ENCODE results near the gene GTPBP6. TPM values are rescaled to one million over a fixed set of nuclear protein-coding genes. Genes with fewer than 3 reads are reported as not detected.
"Not testable (repeated sequence)": the region's sequence is repeated elsewhere in the genome, so short reads cannot be mapped to it uniquely, and the experiment has no call there.

The GTPBP6 gene
- total RNA-seq, 1 donor from 2014 or later: 49.9 TPM

DNA sequence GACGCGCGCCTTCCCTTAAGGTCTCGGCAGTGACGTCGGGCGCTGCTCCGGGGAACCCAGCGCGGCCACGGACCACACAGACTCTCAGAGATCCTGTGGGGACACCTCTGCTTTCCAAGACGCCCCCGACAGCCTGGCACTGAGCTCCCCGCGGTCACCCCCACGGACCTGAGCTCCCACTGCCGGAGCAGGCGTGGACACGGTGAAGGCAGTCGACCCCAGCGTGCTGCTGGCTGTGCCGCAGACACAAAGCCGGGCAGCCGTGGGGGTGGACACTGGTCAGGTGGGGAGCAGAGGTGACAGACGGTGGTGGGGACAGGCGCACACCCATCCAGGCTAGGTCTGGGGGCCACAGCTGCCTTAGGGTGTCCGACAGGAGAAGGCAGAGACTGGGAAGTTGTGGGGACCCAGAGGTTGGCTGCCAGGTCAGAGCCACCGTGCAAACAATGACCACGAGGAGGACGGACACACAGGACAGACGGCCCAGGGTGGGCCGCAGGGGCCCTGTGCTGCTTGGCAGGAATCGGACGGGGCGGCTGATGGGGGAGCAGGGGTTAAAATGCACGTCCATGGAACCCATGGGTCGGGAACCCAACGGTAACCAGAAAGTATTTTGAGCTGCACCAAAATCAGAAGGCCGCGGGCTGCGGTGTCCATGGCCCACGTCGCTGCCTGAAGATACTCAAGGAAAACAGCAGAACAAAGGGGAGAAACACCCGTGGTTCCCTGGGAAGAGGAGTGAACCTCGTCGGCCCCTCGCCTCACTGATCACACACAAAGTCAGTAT lies 16.6 kb upstream of the GTPBP6 start:
- DNase-seq (ENCODE audit: low read depth, low spot score): no peak

GRCh38 chrX:334331-334891 lies 15.8 kb upstream of the GTPBP6 start:
- DNase-seq (ENCODE audit: low read depth, low spot score): no peak

DNA sequence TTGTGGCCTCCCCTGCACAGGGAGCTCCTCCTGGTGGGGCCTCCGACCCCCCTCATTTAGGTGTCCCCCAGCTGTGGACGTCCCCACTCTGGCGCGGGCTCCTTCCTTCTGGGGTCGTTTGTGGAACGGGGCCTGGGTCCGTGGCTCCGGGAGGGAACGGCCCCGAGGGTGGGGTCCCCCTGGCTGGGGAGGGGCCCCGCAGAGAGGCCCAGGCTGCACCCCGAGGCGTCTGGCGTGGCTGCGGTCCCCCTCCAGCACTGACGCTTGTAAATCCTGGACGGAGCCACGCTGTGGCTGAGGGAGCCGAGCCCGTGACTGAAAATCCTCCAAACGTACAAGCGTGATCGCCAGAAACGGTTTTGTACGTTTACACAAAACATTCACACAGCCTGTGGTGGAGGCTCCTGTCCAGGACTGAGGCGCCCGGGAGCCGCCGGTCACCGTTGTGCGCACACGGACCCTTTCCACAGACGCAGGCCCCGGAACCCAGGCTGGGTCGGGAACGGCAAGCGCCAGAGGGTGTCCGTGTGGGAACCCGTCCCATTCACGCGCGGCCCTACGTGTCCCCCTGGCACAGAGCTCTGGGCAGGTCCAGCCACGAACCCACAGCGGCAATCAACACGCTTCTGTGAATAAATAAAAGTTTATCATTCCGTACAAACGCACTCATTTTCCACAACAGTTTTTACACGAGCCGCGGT lies 15.2 kb upstream of the GTPBP6 start:
- DNase-seq (ENCODE audit: low read depth, low spot score): no peak

DNA sequence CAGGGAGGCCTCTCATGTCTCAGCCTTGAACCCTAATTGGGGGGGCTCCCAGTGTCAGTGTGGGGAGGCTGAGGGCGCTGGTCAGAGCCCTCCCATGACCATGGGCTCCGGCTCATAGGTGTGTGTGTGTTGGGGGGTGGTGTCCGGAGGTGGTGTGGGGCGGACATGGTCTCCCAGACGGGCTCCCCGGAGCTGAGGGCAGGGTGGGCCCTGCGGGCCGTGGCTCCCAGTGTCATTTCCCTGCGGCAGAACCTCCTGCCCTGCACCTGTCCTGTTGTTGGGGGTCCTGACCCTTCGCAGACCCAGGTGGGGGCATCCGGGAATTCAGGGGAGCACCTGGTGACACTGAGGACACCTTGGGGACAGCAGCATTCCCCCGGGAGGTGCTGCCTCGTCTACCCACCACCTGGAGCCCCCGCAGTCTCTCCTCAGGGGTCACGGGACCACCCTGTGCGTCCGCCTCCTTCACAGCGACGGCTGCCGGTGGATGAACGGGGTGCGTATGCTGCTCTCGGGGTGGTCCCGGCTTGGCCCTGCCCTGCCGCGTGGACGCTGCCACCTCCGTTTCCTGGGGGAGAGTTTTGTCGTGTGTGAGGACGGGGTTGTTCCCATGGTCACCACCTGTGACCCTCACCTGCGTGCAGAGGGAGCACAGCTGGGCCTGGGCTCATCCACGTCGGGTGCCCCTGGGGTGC lies 14.5 kb upstream of the GTPBP6 start:
- no peak for DNase-seq (ENCODE audit: low read depth, low spot score)

DNA sequence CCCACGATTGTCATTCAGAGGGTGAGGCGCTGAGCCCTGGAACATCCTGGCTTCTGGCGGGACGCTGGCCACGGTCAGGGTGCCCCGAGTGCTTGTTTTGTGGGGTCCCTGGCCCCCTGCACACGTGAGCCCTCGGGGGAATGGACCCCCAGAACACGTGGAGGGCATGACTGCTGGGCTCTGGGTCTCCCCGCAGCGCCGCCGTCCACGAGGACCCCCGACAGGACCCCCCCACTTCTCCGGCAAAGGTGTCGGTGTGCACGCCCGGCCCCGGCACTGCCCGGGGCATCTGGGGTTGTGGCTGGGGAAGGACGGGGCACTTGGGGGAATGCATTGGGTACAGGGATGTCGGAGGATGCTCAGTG lies 13.9 kb upstream of the GTPBP6 start:
- DNase-seq (ENCODE audit: low read depth, low spot score): no peak

GRCh38 chrX:331825-332495 lies 13.4 kb upstream of the GTPBP6 start:
- no peak for DNase-seq (ENCODE audit: low read depth, low spot score)

DNA sequence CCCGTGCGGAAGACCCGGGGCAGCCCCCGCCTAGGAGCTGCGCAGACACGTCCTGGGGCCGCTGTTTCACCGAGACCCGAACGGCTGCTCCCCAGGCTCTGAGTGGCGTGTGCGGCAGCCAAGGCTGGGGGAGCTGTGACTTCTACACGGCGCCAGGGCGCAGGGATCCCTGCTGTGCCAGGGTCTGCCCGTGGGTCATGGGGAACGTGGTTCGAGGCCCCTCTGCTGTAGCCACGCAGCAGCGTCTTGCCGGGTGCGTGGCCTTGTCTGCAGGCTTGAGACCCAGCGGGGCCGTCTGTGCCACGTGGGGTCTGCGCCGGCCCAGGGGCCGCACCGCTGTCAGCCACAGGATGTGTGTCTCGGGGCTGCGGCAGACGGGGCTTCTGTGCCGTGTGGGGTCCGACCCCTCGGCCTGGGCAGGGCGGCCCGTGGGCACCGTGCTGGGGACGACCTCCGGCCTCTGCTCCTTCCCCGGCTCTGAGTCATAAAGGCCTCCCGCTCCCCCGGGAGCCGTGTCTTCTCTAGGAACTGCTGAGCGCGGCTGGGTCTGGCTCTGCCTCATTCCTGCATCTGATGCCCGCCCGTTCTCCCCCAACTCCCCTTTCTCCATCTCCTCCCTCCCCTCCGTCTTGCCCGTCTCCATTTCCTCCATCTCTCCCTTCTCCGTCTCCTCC lies 12.7 kb upstream of the GTPBP6 start:
- no peak for DNase-seq (ENCODE audit: low read depth, low spot score)

GRCh38 chrX:330726-331150 lies 12.1 kb upstream of the GTPBP6 start:
- no peak for DNase-seq (ENCODE audit: low read depth, low spot score)

DNA sequence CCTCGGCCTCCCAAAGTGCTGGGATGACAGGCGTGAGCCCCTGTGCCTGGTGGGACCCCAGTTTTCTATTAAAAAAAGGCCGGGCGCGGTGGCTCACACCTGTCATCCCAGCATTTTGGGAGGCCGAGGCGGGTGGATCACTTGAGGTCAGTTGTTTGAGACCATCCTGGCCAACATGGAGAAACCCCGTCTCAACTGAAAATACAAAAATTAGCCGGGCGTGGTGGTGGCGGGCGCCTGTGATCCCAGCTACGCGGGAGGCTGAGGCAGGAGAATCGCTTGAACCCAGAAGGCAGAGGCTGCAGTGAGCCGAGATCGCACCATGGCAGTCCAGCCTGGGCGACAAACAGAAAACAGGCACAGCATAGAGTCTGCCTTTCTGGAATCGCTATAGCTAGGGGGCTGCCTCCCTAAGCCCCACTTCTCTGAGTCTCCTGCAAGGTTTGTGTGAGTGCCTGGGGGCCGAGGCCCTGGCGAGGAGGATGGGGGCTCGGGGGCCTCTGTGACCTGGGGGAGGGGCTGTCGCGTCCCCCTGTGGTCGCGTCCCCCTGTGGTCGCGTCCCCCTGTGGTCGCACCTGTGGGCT lies 11.6 kb upstream of the GTPBP6 start:
- not testable (repeated sequence) for DNase-seq (ENCODE audit: low read depth, low spot score)

DNA sequence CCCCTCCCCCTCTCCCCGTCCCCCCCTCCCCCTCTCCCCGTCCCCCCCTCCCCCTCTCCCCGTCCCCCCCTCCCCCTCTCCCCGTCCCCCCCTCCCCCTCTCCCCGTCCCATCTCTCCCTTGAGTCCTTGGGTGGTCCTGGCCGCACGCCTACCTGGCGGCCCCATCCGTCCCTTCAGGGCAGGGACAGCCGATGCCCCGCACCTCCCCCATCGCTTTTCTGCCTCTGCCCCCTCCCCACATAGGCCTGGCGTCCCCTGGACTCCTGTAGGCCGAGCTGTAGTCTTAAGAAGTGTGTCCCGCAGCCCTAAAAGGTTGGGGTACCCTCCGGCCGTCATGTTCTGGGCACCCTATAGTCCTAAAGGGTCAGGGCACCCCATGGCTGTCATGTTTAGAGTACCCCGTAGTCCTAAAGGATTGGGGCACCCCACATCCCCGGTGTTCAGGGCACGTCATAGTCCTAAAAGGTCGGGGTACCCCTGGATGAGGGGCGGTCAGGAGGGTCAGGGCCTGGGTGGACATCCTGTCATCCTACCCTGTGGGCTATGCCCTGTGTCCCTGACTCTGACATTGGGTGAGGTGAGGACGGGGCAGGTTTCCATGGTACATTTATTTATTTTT lies 10.8 kb upstream of the GTPBP6 start:
- DNase-seq (ENCODE audit: low read depth, low spot score): no peak

DNA sequence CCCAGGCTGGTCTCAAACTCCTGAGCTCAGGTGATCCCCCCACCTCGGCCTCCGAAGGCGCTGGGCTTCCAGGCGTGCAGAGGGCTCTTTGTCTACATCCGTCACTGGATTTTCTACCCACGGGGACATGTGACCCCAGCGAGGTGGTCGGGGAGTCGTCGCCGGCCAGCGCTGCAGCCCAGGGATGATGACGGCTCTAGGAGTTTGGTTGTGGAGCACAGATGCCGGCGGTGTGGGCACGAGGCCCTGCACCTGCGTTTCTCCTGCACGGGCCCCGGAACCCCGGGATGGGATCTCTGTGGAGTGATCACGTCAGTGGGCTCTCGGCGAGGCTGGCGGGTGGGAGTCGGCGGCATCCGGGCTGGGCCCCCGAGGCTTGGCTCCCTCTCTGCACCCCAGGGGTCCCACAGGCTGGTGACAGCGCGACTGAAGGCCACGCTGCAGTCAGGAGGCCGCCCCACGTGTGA lies 9.1 kb upstream of the GTPBP6 start:
- DNase-seq (ENCODE audit: low read depth, low spot score): no peak

DNA sequence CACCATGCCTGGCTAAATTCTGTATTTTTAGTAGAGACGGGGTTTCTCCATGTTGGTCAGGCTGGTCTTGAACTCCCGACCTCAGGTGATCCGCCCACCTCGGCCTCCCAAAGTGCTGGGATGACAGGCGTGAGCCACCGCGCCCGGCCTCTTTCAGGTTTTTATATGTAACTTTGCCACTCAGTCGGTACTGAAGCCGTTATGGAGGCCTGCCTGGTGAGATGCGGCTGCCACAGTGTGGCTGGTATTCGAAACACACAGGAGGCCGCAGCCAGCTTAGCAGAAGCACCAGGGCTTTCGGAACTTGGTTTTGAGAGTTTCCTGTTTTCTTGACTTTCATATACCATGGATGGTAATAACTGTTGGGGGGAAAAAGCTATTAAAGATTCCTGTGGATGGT lies 6.1 kb upstream of the GTPBP6 start:
- DNase-seq (ENCODE audit: low read depth, low spot score): not testable (repeated sequence)

DNA sequence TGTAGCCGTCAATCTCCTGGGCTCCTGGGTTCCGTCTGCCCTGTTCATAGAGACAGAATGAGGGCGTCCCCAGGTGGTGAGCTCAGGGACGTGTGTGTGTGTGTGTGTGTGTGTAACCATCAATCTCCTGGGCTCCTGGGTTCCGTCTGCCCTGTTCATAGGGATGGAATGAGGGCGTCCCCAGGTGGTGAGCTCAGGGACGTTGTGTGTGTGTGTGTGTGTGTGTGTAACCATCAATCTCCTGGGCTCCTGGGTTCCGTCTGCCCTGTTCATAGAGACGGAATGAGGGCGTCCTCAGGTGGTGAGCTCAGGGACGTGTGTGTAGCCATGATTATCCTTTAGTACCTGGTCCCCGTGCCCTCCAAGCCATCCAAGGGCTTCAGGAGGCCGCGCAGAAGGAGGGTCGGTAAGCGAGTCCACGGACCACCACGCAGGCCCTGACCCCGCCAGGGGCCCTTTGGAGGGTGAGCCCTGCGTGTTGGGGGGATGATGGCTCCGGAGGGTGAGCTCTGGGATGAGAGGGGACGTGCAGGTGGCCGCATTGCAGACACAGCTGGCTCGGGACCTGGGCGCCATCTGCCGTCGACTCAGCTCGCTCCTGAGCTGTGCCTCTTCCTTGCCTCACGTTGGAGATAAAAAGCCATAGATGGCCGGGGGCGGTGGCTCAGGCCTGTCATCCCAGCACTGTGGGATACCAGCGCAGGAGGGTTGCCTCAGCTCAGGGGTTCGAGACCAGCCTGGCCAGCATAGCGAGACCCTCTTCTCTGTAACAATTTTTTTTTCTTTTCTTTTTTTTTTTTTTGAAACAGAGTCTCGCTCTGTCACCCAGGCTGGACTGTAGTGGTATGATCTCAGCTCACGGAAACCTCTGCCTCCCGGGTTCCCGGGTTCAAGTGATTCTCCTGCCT lies 5.4 kb upstream of the GTPBP6 start:
- DNase-seq (ENCODE audit: low read depth, low spot score): no peak

GRCh38 chrX:320126-320783 lies 1.7 kb upstream of the GTPBP6 start:
- no peak for DNase-seq (ENCODE audit: low read depth, low spot score)

DNA sequence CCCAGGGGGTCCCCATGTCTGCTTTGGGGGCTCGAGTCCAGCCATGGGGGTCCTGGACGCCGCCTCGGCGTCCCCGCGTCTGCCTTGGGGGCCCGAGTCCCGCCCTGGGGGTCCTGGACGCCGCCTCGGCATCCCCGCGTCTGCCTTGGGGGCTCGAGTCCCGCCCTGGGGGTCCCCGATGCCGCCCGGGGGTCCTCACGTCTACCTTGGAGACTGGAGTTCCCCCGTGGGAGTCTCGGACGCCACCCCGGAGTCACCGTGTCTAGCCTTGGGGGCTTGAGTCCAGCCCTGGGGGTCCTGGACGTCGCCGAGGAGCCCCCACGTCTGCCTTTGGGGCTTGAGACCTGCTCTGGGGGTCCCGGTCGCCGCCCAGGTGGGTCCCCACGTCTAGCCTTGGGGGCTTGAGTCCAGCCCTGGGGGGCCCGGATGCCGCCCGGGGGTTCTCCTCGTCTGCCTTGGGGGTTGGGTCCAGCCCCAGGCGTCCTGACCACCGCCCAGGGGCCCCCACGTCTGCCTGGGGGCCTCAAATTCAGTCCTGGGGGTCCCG lies 1.1 kb upstream of the GTPBP6 start:
- no peak for DNase-seq (ENCODE audit: low read depth, low spot score)

DNA sequence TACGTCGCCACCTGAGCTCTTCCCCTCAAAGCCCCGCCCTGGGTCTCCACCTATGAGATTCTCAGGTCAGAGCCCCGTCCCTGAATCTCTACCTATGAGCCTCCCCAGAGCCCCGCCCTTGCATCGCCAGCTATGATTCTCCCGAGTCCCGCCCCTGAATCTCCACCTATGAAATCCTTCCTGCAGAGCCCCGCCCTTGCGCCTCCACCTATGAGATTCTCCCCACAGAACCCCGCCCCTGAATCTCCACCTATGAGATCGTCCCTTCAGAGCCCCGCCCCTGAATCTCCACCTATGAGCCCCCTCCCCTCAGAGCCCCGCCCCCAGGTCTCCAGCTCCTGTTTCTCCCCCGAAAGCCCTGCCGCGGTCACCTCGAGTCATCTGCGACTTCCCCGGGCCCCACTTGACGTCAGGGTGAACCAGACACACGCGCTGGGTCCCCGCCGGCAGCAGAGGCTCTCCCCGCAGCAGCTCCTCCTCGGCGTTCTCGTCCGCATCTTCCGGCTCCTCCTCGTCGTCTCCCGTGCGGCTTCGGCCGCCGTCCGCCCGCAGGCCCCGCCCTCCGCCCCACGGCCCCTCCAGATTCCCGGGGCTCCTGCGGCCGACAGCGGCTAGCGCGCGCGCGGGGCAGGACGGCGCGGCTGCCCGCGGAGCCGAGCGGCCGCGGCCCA lies 393 bp downstream of the GTPBP6 start:
- DNase-seq (ENCODE audit: low read depth, low spot score): peak; percentile 97

GRCh38 chrX:317424-318067 lies 1.1 kb downstream of the GTPBP6 start:
- DNase-seq (ENCODE audit: low read depth, low spot score): no peak

All from pulmonary artery endothelial cell (primary cell).